HepG2 (cell line): ENCODE measurements around the gene AFAP1. TPM values are rescaled to one million over a fixed set of nuclear protein-coding genes. Genes with fewer than 3 reads are reported as not detected.

Source experiments
- CC2D1A ChIP-seq: sonication (generic); formaldehyde crosslinking; IDR thresholded peaks from 2 replicates; pipeline ENCODE4 v1.8.1; 2023; ENCODE audit warnings: mild to moderate bottlenecking, missing genetic modification reagents
- EHMT2 ChIP-seq: fragments of 200-600 bp; sonication (generic); IDR thresholded peaks from 2 replicates; pipeline ENCODE4 v1.7.0; 2017; ENCODE audit warnings: antibody characterized with exemption, low read depth, low read length, borderline replicate concordance
- HHEX ChIP-seq: IDR thresholded peaks from 2 replicates; pipeline ENCODE4 v1.6.1; 2016; ENCODE audit warnings: control low read depth
- JUN ChIP-seq: sonication (generic); formaldehyde crosslinking; IDR thresholded peaks from 2 replicates; pipeline ENCODE4 v1.4.0; 2020; ENCODE audit warnings: mild to moderate bottlenecking, missing genetic modification reagents
- KLF9 ChIP-seq: IDR thresholded peaks from 2 replicates; pipeline ENCODE4 v1.6.1; 2016; ENCODE audit warnings: low read depth
- LCORL ChIP-seq, 2 experiments: fragments of 450-650 bp in 1 of 2; sonication (generic) in 1 of 2; formaldehyde crosslinking in 1 of 2; IDR thresholded peaks; 2 replicates each; pipeline versions ENCODE4 v1.5.0 to v1.6.1; 2017 to 2020; ENCODE audit warnings: antibody characterized with exemption in 1 of 2, missing genetic modification reagents in 1 of 2
- RAD21 ChIP-seq: fragments of 450-650 bp; formaldehyde crosslinking; IDR thresholded peaks from 2 replicates; pipeline ENCODE4 v1.5.0; 2020; ENCODE audit warnings: mild to moderate bottlenecking
- RBM39 ChIP-seq: fragments of 200-400 bp; formaldehyde crosslinking; IDR thresholded peaks from one replicate; pipeline ENCODE4 v1.6.1; 2018; ENCODE audit warnings: antibody characterized with exemption, mild to moderate bottlenecking, low read depth, low read length; ENCODE audit not compliant: poor library complexity, severe bottlenecking
- SMAD9 ChIP-seq: sonication (generic); formaldehyde crosslinking; IDR thresholded peaks from 2 replicates; pipeline ENCODE4 v1.5.1; 2020; ENCODE audit warnings: mild to moderate bottlenecking, missing genetic modification reagents
- SP2 ChIP-seq: sonication (generic); formaldehyde crosslinking; IDR thresholded peaks from 2 replicates; pipeline ENCODE4 v1.5.1; 2020; ENCODE audit warnings: mild to moderate bottlenecking, missing genetic modification reagents
- TOPORS ChIP-seq: sonication (generic); formaldehyde crosslinking; IDR thresholded peaks from 2 replicates; pipeline ENCODE4 v1.8.0; 2023; ENCODE audit warnings: mild to moderate bottlenecking, missing genetic modification reagents
- ZNF484 ChIP-seq: sonication (generic); formaldehyde crosslinking; IDR thresholded peaks from 2 replicates; pipeline ENCODE4 v1.5.1; 2020; ENCODE audit warnings: mild to moderate bottlenecking, low read depth, missing genetic modification reagents, borderline replicate concordance
- ZNF501 ChIP-seq: sonication (generic); formaldehyde crosslinking; IDR thresholded peaks from 2 replicates; pipeline ENCODE4 v1.5.1; 2020; ENCODE audit warnings: mild to moderate bottlenecking, moderate library complexity, missing genetic modification reagents
- ZNF556 ChIP-seq: sonication (generic); formaldehyde crosslinking; IDR thresholded peaks from 2 replicates; pipeline ENCODE4 v1.4.0; 2020; ENCODE audit warnings: mild to moderate bottlenecking, missing genetic modification reagents, borderline replicate concordance
- ZNF562 ChIP-seq: sonication (generic); formaldehyde crosslinking; IDR thresholded peaks from 2 replicates; pipeline ENCODE4 v1.8.0; 2022; ENCODE audit warnings: missing genetic modification reagents, borderline replicate concordance
- ZNF569 ChIP-seq: sonication (generic); formaldehyde crosslinking; IDR thresholded peaks from 2 replicates; pipeline ENCODE4 v1.5.0; 2020; ENCODE audit warnings: mild to moderate bottlenecking, missing genetic modification reagents, moderate library complexity, borderline replicate concordance
- ZNF777 ChIP-seq: sonication (generic); formaldehyde crosslinking; IDR thresholded peaks from 2 replicates; pipeline ENCODE4 v1.4.0; 2020; ENCODE audit warnings: missing genetic modification reagents
- polyA plus RNA-seq, 8 experiments: library from polyadenylated mRNA; depleted of rRNA in 3 of 8; stranded (reverse) in 7 of 8; unstranded in 1 of 8; fragments of >200 nt; fragmentation: Illumina TruSeq in 4 of 8; extraction: Trizol in 4 of 8; gene quantifications; 2 replicates each; pipeline versions ENCODE4 v1.2.1 to v1.2.3, GENCODE V29; 2011 to 2016; ENCODE audit warnings: low read depth in 4 of 8, missing spikeins in 1 of 8, mixed read lengths in 1 of 8; ENCODE audit not compliant: insufficient read depth in 1 of 8
- total RNA-seq, 5 experiments: library from RNA; depleted of rRNA; stranded (reverse); fragments of >200 nt; fragmentation: Illumina TruSeq; extraction: Trizol; gene quantifications; 2 replicates each; pipeline ENCODE4 v1.2.3, GENCODE V29; 2016; ENCODE audit warnings: low read depth in 1 of 5
- TF ChIP-seq, protein P1 (sequence below): sonication (generic); formaldehyde crosslinking; IDR thresholded peaks from 2 replicates; pipeline ENCODE4 v1.8.1; 2023; ENCODE audit warnings: mild to moderate bottlenecking, inconsistent platforms, moderate library complexity, missing genetic modification reagents, borderline replicate concordance
- TF ChIP-seq, protein P2 (sequence below): sonication (generic); formaldehyde crosslinking; IDR thresholded peaks from 2 replicates; pipeline ENCODE4 v1.4.0; 2020; ENCODE audit warnings: missing genetic modification reagents
- TF ChIP-seq, protein P3 (sequence below): sonication (generic); formaldehyde crosslinking; IDR thresholded peaks from 2 replicates; pipeline ENCODE4 v1.5.0; 2020; ENCODE audit warnings: missing genetic modification reagents
- TF ChIP-seq, protein P4 (sequence below): IDR thresholded peaks from 2 replicates; pipeline ENCODE4 v1.6.1; 2012; ENCODE audit warnings: inconsistent platforms
- TF ChIP-seq, protein P5 (sequence below): sonication (generic); formaldehyde crosslinking; IDR thresholded peaks from 2 replicates; pipeline ENCODE4 v1.9.0; 2022; ENCODE audit warnings: low read depth, missing genetic modification reagents

AFAP1 gene
- total and polyA plus RNA-seq, 2 of the 13 experiments (the other 11 are each of a cell fraction or from before 2014, with no cell fraction given) = 2.5 TPM

DNA sequence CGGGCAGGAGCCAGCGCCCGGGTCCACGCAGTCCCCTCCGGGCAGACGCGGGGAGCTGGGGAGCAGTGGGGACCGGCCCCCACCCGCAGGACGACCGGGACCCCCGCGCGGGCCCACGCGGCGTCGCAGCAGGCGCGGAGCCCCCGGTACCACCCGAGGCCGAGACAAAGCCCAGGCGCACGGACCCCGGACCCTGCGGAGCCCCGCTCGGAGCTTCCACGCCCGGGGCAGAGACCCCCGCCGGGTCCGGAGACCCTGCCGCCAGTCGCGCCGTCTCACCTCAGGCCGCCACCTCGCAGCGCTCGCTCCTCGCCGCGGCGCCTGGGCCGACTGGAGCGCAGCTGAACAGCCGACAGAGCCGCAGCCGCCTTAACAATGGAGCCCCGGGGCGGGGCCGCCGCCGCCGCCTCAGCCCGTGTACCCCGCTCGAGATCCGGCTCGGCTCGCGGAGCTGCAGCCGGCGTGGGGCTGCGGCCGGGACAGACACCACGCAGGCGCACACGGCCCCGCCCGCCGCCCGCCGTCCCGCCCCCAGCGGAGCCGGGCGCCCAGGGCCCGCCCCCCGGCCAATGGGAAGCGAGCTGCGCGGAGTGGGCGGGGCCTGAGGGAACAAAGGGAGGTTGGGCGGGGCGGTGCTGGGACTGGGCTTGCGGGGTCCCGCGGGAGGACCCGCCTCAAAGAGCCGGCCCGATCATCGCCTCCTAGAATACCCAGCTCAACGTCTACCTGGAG, at the start of gene AFAP1 (continued):
- TF ChIP-seq RBM39 (no peak), ZNF484 (no peak), EHMT2 (no peak), SP2 (CRISPR knock-in tag) (peak; percentile 45; the same call in 1 of the 2 replicates), ZNF562 (no peak), LCORL (IDR thresholded peaks at IDR 0.05) (no peak), LCORL (CRISPR knock-in tag; IDR thresholded peaks at IDR 0.05) (no peak), ZNF777 (CRISPR knock-in tag) (peak; percentile 90), KLF9 (no peak), RAD21 (CRISPR knock-in tag) (0 out of 2 replicates have a peak, but pooled peaks have one; percentile 10), JUN (CRISPR knock-in tag) (no peak), SMAD9 (no peak), CC2D1A (CRISPR knock-in tag) (no peak), ZNF569 (no peak), HHEX (CRISPR knock-in tag) (no peak), TOPORS (CRISPR knock-in tag) (no peak), ZNF556 (CRISPR knock-in tag) (no peak), ZNF501 (CRISPR knock-in tag) (peak; percentile 72; the same call in 1 of the 2 replicates)
- TF ChIP-seq, protein P1, sequence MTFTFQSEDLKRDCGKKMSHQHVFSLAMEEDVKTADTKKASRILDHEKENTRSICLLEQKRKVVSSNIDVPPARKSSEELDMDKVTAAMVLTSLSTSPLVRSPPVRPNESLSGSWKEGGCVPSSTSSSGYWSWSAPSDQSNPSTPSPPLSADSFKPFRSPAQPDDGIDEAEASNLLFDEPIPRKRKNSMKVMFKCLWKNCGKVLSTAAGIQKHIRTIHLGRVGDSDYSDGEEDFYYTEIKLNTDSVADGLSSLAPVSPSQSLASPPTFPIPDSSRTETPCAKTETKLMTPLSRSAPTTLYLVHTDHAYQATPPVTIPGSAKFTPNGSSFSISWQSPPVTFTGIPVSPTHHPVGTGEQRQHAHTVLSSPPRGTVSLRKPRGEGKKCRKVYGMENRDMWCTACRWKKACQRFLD (CRISPR knock-in tag) = no peak
- TF ChIP-seq, protein P2, sequence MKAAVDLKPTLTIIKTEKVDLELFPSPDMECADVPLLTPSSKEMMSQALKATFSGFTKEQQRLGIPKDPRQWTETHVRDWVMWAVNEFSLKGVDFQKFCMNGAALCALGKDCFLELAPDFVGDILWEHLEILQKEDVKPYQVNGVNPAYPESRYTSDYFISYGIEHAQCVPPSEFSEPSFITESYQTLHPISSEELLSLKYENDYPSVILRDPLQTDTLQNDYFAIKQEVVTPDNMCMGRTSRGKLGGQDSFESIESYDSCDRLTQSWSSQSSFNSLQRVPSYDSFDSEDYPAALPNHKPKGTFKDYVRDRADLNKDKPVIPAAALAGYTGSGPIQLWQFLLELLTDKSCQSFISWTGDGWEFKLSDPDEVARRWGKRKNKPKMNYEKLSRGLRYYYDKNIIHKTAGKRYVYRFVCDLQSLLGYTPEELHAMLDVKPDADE (CRISPR knock-in tag) = no peak
- TF ChIP-seq, protein P3, sequence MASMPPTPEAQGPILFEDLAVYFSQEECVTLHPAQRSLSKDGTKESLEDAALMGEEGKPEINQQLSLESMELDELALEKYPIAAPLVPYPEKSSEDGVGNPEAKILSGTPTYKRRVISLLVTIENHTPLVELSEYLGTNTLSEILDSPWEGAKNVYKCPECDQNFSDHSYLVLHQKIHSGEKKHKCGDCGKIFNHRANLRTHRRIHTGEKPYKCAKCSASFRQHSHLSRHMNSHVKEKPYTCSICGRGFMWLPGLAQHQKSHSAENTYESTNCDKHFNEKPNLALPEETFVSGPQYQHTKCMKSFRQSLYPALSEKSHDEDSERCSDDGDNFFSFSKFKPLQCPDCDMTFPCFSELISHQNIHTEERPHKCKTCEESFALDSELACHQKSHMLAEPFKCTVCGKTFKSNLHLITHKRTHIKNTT (CRISPR knock-in tag) = no peak
- TF ChIP-seq, protein P4, sequence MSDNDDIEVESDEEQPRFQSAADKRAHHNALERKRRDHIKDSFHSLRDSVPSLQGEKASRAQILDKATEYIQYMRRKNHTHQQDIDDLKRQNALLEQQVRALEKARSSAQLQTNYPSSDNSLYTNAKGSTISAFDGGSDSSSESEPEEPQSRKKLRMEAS = peak; percentile 43; the same call in 1 of the 2 replicates
- TF ChIP-seq, protein P5, sequence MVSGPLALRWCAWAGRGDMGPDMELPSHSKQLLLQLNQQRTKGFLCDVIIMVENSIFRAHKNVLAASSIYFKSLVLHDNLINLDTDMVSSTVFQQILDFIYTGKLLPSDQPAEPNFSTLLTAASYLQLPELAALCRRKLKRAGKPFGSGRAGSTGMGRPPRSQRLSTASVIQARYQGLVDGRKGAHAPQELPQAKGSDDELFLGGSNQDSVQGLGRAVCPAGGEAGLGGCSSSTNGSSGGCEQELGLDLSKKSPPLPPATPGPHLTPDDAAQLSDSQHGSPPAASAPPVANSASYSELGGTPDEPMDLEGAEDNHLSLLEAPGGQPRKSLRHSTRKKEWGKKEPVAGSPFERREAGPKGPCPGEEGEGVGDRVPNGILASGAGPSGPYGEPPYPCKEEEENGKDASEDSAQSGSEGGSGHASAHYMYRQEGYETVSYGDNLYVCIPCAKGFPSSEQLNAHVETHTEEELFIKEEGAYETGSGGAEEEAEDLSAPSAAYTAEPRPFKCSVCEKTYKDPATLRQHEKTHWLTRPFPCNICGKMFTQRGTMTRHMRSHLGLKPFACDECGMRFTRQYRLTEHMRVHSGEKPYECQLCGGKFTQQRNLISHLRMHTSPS (CRISPR knock-in tag) = no peak
